RWPE2 (cell line): ENCODE data around the gene SLC12A7.

ENCODE experiments used
- ATAC-seq: fragments of 200-7000 bp; cut with Tn5 transposase; 3 replicates; pipeline ENCODE4 v1.9.1; 2021; ENCODE audit warnings: low read depth
- DNase-seq: peaks from one replicate; pipeline ENCODE4 v3.0.0-alpha.2; 2020; ENCODE audit warnings: low spot score
- H3K27ac ChIP-seq: fragments of 450-650 bp; 2 replicates; pipeline ENCODE4 v1.5.1; 2017; ENCODE audit warnings: mild to moderate bottlenecking; ENCODE audit not compliant: poor library complexity, severe bottlenecking
- H3K27me3 ChIP-seq: fragments of 250-450 bp; sonication (Bioruptor Pico); 2 replicates; pipeline ENCODE4 v1.5.1; 2021; ENCODE audit warnings: mild to moderate bottlenecking, moderate library complexity; ENCODE audit not compliant: insufficient read depth, poor library complexity, severe bottlenecking
- H3K36me3 ChIP-seq: fragments of 250-450 bp; sonication (Bioruptor Pico); 2 replicates; pipeline ENCODE4 v1.5.1; 2020; ENCODE audit warnings: low read depth, mild to moderate bottlenecking, moderate library complexity
- H3K4me1 ChIP-seq: fragments of 250-450 bp; sonication (Bioruptor Pico); 2 replicates; pipeline ENCODE4 v1.5.1; 2021; ENCODE audit warnings: mild to moderate bottlenecking, moderate library complexity; ENCODE audit not compliant: insufficient read depth, poor library complexity, severe bottlenecking
- H3K4me3 ChIP-seq: fragments of 250-450 bp; sonication (Bioruptor Pico); 2 replicates; pipeline ENCODE4 v1.5.1; 2021; ENCODE audit warnings: mild to moderate bottlenecking, moderate library complexity; ENCODE audit not compliant: severe bottlenecking
- H3K9me3 ChIP-seq: fragments of 250-450 bp; sonication (Bioruptor Pico); 2 replicates; pipeline ENCODE4 v1.5.1; 2021; ENCODE audit warnings: mild to moderate bottlenecking, moderate library complexity; ENCODE audit not compliant: severe bottlenecking
- TF ChIP-seq, protein P1 (sequence below): fragments of 450-650 bp; IDR thresholded peaks from one replicate; pipeline ENCODE4 v1.5.1; 2017; ENCODE audit warnings: mild to moderate bottlenecking, moderate library complexity; ENCODE audit not compliant: poor library complexity, severe bottlenecking

The SLC12A7 gene

DNA sequence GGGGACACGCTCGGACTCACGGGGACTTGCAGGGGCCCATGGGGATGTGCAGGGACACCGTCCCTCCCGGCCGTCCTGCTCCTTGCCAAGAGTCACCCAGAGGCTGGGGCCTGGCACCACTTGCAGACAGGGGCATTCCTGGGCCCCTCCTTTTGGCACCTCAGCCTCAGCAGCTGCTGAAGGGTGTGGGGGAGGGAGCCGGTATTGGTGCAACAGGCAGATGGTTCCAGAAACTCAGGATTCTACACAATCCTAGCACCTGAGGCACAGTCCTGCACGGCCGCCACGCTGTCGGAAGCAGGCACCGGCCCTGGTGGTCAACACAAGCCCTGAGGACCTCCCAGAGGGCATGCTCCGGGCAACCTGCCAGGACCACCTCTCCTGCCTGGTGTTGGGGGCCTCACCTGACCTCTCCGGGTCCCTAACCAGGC, 19.3 kb upstream of the SLC12A7 start:
- H3K27me3 ChIP-seq: no peaks in the 10 kb centered on the region
- DNase-seq (no peak), ATAC-seq (no peak)
- no peak overlapping the region for H3K4me3 ChIP-seq
- no peak overlapping the region for H3K27ac ChIP-seq
- peaks cover 10% of the 10 kb centered on the region for H3K4me1 ChIP-seq
- no peaks in the 10 kb centered on the region for H3K9me3 ChIP-seq
- TF ChIP-seq, protein P1, sequence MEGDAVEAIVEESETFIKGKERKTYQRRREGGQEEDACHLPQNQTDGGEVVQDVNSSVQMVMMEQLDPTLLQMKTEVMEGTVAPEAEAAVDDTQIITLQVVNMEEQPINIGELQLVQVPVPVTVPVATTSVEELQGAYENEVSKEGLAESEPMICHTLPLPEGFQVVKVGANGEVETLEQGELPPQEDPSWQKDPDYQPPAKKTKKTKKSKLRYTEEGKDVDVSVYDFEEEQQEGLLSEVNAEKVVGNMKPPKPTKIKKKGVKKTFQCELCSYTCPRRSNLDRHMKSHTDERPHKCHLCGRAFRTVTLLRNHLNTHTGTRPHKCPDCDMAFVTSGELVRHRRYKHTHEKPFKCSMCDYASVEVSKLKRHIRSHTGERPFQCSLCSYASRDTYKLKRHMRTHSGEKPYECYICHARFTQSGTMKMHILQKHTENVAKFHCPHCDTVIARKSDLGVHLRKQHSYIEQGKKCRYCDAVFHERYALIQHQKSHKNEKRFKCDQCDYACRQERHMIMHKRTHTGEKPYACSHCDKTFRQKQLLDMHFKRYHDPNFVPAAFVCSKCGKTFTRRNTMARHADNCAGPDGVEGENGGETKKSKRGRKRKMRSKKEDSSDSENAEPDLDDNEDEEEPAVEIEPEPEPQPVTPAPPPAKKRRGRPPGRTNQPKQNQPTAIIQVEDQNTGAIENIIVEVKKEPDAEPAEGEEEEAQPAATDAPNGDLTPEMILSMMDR: no peak
- H3K36me3 ChIP-seq: no peaks in the 10 kb centered on the region

DNA sequence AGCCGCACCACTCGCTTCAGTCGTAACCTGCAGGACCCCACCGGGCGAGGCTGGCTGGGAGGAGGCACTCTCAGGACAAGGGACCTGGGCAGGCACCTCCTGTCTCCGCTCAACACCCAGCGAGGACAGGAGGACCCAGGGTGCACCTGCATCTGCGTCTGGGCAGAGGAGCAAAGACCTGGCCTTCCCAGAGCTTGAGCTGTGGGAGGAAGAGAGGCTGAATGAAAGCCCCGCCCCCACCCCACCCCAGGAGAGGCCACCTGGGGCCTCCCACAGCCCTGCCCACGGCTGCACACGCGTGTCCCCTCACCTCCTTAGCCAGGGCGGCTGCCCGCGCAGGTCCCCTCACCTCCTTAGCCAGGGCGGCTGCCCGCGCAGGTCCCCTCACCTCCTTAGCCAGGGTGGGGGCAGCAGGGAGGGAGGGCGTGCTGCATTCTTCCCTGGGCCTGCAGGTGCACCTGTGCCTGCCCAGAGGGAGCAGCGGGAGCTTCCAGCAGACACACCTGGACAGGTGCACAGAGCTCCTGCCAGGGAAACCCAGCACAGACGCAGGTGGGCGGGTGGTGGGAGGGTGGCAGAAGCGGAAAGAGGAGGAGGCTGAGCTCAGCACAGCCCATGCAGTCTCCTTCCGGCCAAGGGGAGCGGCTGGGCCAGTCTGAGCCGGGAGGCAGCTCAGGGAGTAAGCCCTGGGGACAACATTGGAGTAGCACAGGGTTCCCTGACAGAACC, 18.5 kb upstream of the SLC12A7 start:
- H3K4me1 ChIP-seq: peaks cover 10% of the 10 kb centered on the region
- TF ChIP-seq, protein P1: no peak
- H3K4me3 ChIP-seq: no peak overlapping the region
- DNase-seq (no peak), ATAC-seq (peak; percentile 74)
- H3K36me3 ChIP-seq: no peaks in the 10 kb centered on the region
- no peaks in the 10 kb centered on the region for H3K27me3 ChIP-seq
- H3K9me3 ChIP-seq: no peaks in the 10 kb centered on the region
- no peak overlapping the region for H3K27ac ChIP-seq

DNA sequence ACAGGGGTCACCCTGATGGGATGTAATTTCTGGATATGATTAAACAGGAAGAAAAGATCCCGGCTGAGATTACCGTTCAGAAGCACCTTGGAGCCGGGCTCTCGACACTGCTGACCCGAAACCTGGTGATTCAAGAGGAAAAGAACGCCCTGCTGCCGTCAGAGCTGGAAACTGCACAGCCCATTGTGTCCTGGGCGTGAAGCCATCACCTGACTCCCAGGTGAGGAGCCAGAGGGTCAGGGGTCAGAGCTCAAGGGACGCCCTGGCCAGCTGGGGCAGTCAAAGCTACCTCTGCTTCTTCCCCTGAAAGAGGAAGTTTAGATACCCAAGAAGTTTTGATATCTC, 17.8 kb upstream of the SLC12A7 start:
- H3K4me3 ChIP-seq: no peak overlapping the region
- H3K27me3 ChIP-seq: no peaks in the 10 kb centered on the region
- peak; percentile 54; the same call in 2 of the 3 replicates for ATAC-seq
- H3K27ac ChIP-seq: no peak overlapping the region
- no peaks in the 10 kb centered on the region for H3K36me3 ChIP-seq
- no peak for DNase-seq
- TF ChIP-seq, protein P1: no peak
- peaks cover 10% of the 10 kb centered on the region for H3K4me1 ChIP-seq
- no peaks in the 10 kb centered on the region for H3K9me3 ChIP-seq

DNA sequence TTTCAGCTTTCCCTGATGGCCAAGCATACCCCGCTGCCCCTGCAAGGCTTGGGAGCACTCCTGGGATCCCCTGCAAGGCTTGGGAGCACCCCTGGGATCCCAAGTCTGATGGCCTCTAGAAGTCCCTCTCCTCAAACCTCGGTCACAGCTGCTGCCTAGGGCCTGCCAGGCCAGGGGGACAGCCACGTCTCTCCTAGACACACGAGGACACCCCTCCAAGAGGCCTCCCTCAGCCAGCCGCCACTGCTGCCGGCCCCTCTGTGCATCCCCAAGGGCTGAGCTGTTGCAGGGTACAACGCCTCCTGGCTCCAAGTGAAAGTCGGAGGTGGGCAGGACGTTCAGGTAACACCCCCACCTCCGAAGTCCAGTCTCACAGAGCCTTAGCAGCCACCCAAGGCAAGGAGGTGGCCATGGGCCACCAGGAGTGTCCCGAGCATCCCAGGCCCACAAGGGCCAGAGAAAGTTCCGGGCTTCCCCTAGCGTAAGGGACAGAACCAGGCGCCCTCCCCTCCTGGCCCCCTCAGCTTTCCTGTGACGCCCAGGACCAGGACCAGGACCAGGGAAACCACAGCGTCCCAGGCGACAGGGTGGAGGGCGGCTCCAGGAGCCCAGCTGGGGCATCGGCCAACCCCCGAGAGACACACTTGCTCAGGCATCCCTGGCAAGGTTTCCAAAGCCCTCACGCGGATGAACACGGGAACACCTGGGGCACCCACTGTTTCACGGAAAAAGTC, 17.3 kb upstream of the SLC12A7 start:
- DNase-seq (no peak), ATAC-seq (no peak)
- Histone ChIP-seq H3K4me1 (peaks cover 10% of the 10 kb centered on the region), H3K4me3 (no peak overlapping the region), H3K27me3 (no peaks in the 10 kb centered on the region), H3K9me3 (no peaks in the 10 kb centered on the region), H3K36me3 (no peaks in the 10 kb centered on the region), H3K27ac (no peak overlapping the region)
- TF ChIP-seq, protein P1: no peak
